Transverse colon (tissue), 4 donors: Measurements from ENCODE around the gene INPPL1. TPM values are rescaled to one million over a fixed set of nuclear protein-coding genes. Genes with fewer than 3 reads are reported as not detected.
A peak's percentile ranks its signal among the peaks of the same experiment; 100 is the strongest.

Experiments used
- DNase-seq: peaks from one replicate; pipeline ENCODE4 v3.0.0-alpha.2; 2019
- H3K27ac ChIP-seq, 4 donors: fragments of 200-600 bp; sonication (generic); 2 replicates each; pipeline ENCODE4 v1.5.1; 2016 to 2018; ENCODE audit warnings: inconsistent platforms in 4 of 4
- H3K27me3 ChIP-seq: fragments of 200-600 bp; sonication (generic); 2 replicates; pipeline ENCODE4 v1.5.1; 2017; ENCODE audit warnings: inconsistent platforms
- H3K36me3 ChIP-seq, 4 donors: fragments of 200-600 bp; sonication (generic); 2 replicates each; pipeline ENCODE4 v1.5.1; 2017 to 2019; ENCODE audit warnings: inconsistent platforms in 4 of 4
- H3K4me1 ChIP-seq, 4 donors: fragments of 200-600 bp; sonication (generic); 2 replicates each; pipeline ENCODE4 v1.5.1; 2017 to 2020; ENCODE audit warnings: inconsistent platforms in 4 of 4
- H3K4me3 ChIP-seq, 4 donors: fragments of 200-600 bp; sonication (generic); 1 replicate in 1 of 4; 2 replicates in 3 of 4; pipeline versions ENCODE4 v1.5.1 to v1.6.1; 2017 to 2019; ENCODE audit warnings: inconsistent platforms in 4 of 4
- H3K9me3 ChIP-seq, 2 donors: fragments of 200-600 bp; sonication (generic); 2 replicates each; pipeline ENCODE4 v1.5.1; 2017 to 2019; ENCODE audit warnings: inconsistent platforms in 2 of 2
- CTCF ChIP-seq, 5 experiments: fragments of 200-600 bp in 3 of 5; fragments of 450-650 bp in 2 of 5; sonication (generic) in 3 of 5; IDR thresholded peaks; 1 replicate in 2 of 5; 2 replicates in 3 of 5; pipeline ENCODE4 v1.5.1; 2016 to 2017; ENCODE audit warnings: antibody characterized with exemption in 5 of 5, inconsistent platforms in 3 of 5, mild to moderate bottlenecking in 2 of 5, moderate library complexity in 1 of 5
- EP300 ChIP-seq: sonication (generic); formaldehyde crosslinking; IDR thresholded peaks from one replicate; pipeline ENCODE4 v1.6.1; 2017; ENCODE audit warnings: antibody characterized with exemption, low read depth
- POLR2A ChIP-seq: fragments of 450-650 bp; IDR thresholded peaks from one replicate; pipeline ENCODE4 v1.6.1; 2016; ENCODE audit warnings: antibody characterized with exemption, mild to moderate bottlenecking, moderate library complexity
- POLR2AphosphoS5 ChIP-seq, 3 donors: sonication (generic); formaldehyde crosslinking; IDR thresholded peaks; one replicate each; pipeline ENCODE4 v1.6.1; 2016; ENCODE audit warnings: antibody characterized with exemption in 3 of 3
- WGBS, 2 donors: methylation state at CpG; one replicate each; pipeline ENCODE4 v1.1.5; 2018; ENCODE audit warnings: low coverage in 1 of 2; 5-methylcytosine and 5-hydroxymethylcytosine counted together
- in situ Hi-C, 4 donors: fragments of 200-750 bp; cut with MboI; loops; one replicate each; pipeline versions ENCODE4 v1.15.0 to v1.15.1; 2017; ENCODE audit warnings: low sequenced_read_pairs in 3 of 4, low pct_ligation_motif_present in 1 of 4, low pct_unique_long_range_greater_than_20kb in 1 of 4
- intact Hi-C: fragments of 100-400 bp; cut with DNase I; formaldehyde crosslinking; loops from one replicate; pipeline ENCODE4 v1.15.1; 2023; ENCODE audit warnings: low total_unique reads
- total RNA-seq, 4 donors: library from RNA; depleted of rRNA; stranded (reverse); fragments of >200 nt; gene quantifications; one replicate each; pipeline ENCODE4 v1.1.0, GENCODE V29; 2016

Gene INPPL1
- total RNA-seq, 4 donors from 2014 or later, result 92.8 to 388 (median 157) TPM

- 0 to 1% methylated on average over 8 to 28 of the region's 84 CpGs for WGBS, 2 donors
- TF ChIP-seq POLR2AphosphoS5 (IDR thresholded peaks at IDR 0.05), result no peak
- TF ChIP-seq POLR2A, result peak; percentile 45
- no peak for TF ChIP-seq CTCF (IDR thresholded peaks at IDR 0.05)
- no peak for TF ChIP-seq EP300
- in situ Hi-C loops, result no loop called here
Observed at GRCh38 chr11:72223615-72224563, 678 bp upstream of the INPPL1 start.

DNA sequence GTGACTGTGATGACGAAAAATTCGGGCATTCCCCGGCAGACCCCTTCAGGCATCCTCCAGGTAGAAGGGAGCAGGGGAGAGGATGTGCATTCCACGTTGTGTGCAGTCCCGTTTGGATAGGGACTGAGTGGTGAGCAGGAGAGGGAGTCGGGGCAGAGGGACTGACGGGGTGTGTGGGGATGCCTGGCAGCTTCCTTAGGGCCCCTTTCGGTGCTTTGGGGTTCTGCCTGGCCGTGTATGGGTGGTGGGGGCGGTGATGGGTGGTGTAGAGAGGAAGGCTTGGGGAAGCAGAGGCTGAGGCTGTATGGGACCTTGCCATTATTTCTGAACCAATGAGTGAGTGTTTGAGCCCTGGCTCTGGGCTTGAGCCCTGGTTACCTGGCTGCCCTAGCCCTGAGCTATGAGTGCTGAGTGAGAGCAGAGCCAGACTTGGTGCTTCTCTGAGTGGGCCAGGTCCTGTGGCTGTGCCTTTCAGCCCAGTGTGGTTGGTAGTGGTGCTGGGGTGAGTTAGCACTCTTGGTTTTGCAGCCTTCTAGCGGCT, 914 bp downstream of the INPPL1 start:
- in situ Hi-C loops, result no loop called here
- intact Hi-C loops, result no loop called here
- Histone ChIP-seq H3K4me1 (peaks cover 5 to 27% (median 22%) of the 10 kb centered on the region in 4 donors), H3K27ac (peak overlapping the region; percentile 98 to 100 (median 99)), H3K9me3 (no peaks in the 10 kb centered on the region), H3K36me3 (peaks cover 0 to 18% (median 4%) of the 10 kb centered on the region in 4 donors), H3K4me3 (peak overlapping the region; percentile 86 to 95 (median 88)), H3K27me3 (no peaks in the 10 kb centered on the region)
- no peak for DNase-seq
- WGBS, 2 donors, result 9 to 33% methylated on average over 1 to 11 of the region's 11 CpGs
- TF ChIP-seq POLR2A (no peak), EP300 (no peak), POLR2AphosphoS5 (IDR thresholded peaks at IDR 0.05) (no peak), CTCF (IDR thresholded peaks at IDR 0.05) (no peak)

More at GRCh38 chr11:72223615-72224563, 678 bp upstream of the INPPL1 start:
- Histone ChIP-seq H3K27ac (peak overlapping the region; percentile 98 to 100 (median 99)), H3K9me3 (no peaks in the 10 kb centered on the region), H3K27me3 (no peaks in the 10 kb centered on the region), H3K4me3 (peak overlapping the region; percentile 86 to 95 (median 88)), H3K36me3 (peaks cover 0 to 6% (median under 1%) of the 10 kb centered on the region in 4 donors), H3K4me1 (peaks cover 5 to 27% (median 22%) of the 10 kb centered on the region in 4 donors)
- peak; percentile 85 for DNase-seq
- intact Hi-C loops, result no loop called here

DNA sequence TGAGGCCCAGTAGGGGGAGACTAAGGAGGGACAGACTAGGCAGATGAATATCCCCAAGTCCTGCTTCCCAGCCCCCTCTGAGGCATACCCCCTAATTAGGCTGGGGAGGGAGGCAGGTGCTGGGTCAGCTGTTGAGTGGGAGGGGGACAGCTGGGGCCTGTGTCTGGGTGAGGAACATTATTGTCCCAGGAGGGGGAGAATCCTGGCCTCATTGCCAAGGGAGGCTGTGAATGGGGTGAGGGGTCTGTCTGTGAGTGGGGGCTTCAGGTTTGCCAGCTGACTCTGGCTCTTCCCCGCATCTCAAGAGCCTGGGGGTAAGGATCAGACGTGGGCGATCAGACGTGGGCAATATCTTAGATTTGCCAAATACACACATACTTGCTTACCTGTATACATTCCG, 2.1 kb downstream of the INPPL1 start:
- Histone ChIP-seq H3K36me3 (peaks cover 0 to 31% (median 9%) of the 10 kb centered on the region in 4 donors), H3K4me1 (peaks cover 5 to 27% (median 22%) of the 10 kb centered on the region in 4 donors), H3K27ac (no peak overlapping the region), H3K27me3 (no peaks in the 10 kb centered on the region), H3K4me3 (no peak overlapping the region), H3K9me3 (no peaks in the 10 kb centered on the region)
- no peak for DNase-seq
- WGBS, 2 donors, result 77% methylated on average over 5 of the region's 5 CpGs; no CpG with 5 or more reads in 1 of the 2 donors
- in situ Hi-C loops, result no loop called here
- intact Hi-C loops, result no loop called here
- TF ChIP-seq CTCF (IDR thresholded peaks at IDR 0.05) (no peak), POLR2A (no peak), POLR2AphosphoS5 (IDR thresholded peaks at IDR 0.05) (no peak), EP300 (no peak)
